ENCODE results near the gene MKNK1. TPM values are rescaled to one million over a fixed set of nuclear protein-coding genes. Genes with fewer than 3 reads are reported as not detected.
A peak's percentile ranks its signal among the peaks of the same experiment; 100 is the strongest.

Gene MKNK1
- total and polyA plus RNA-seq, 2 of the 8 experiments (the other 6 are each of a cell fraction or from before 2014, with no cell fraction given): 13.9 to 21.5 TPM

- Histone ChIP-seq H3K4me1 (replicated peaks in 1 of 4; ENCODE audit: control insufficient read depth in 3 of 4, insufficient read depth in 4 of 4, low read length in 3 of 4) (peaks cover 19 to 47% (median 29%) of the 10 kb centered on the region in 4 experiments), H3K9me3 (ENCODE audit: insufficient read depth in 2 of 2, low read depth in 1 of 2, low read length in 1 of 2) (no peaks in the 10 kb centered on the region), H4K8ac (ENCODE audit: extremely low read depth, insufficient read depth, low read length) (no peak overlapping the region), H3K36me3 (ENCODE audit: control insufficient read depth in 2 of 4, insufficient read depth in 4 of 4, low read length in 3 of 4) (no peaks in the 10 kb centered on the region), H3K56ac (replicated peaks; ENCODE audit: insufficient read length, low read depth, low read length) (no peak overlapping the region), H2BK120ac (replicated peaks; ENCODE audit: low read depth, low read length) (no peak overlapping the region), H3K79me1 (ENCODE audit: low read depth, low read length) (no peaks in the 10 kb centered on the region), H4K91ac (replicated peaks; ENCODE audit: insufficient read length, low read length) (no peak overlapping the region), H3K23me2 (ENCODE audit: low read depth, low read length) (no peaks in the 10 kb centered on the region), H3K18ac (ENCODE audit: extremely low read depth, low read length) (no peak overlapping the region), H3K9ac (replicated peaks in 1 of 4; ENCODE audit: extremely low read depth in 1 of 4, low read depth in 3 of 4, low read length in 3 of 4) (no peak overlapping the region), H3K4ac (replicated peaks; ENCODE audit: insufficient read length, low read depth, low read length) (no peak overlapping the region), H4K5ac (ENCODE audit: insufficient read length, low read depth, low read length) (no peak overlapping the region), H3K27ac (ENCODE audit: low read depth, low read length) (no peak overlapping the region), H2AK5ac (ENCODE audit: low read depth, low read length) (peak overlapping the region; percentile 83; the same call in 1 of the 2 replicates), H3K14ac (ENCODE audit: insufficient read length) (no peak overlapping the region), H2BK15ac (ENCODE audit: low read length) (peak overlapping the region; percentile 51; the same call in 1 of the 2 replicates), H2AFZ (ENCODE audit: low read length) (no peak overlapping the region), H3K27me3 (replicated peaks in 1 of 4; ENCODE audit: control insufficient read depth in 3 of 4, extremely low read depth in 1 of 4, insufficient read depth in 3 of 4, low read length in 3 of 4) (peaks cover 0 to 23% (median 9%) of the 10 kb centered on the region in 4 experiments; a peak in 4 of 7 replicates), H3K79me2 (ENCODE audit: control insufficient read depth in 1 of 2, insufficient read depth in 2 of 2, low read length in 2 of 2) (no peaks in the 10 kb centered on the region), H2BK20ac (ENCODE audit: low read length) (0 out of 2 replicates have a peak overlapping the region, but pooled peaks have one; percentile 40), H2BK5ac (ENCODE audit: low read depth, low read length) (no peak overlapping the region), H3K23ac (ENCODE audit: insufficient read length) (no peak overlapping the region), H2BK12ac (ENCODE audit: low read depth, low read length) (peak overlapping the region; percentile 2; the same call in 1 of the 2 replicates), H4K20me1 (replicated peaks in 1 of 2; ENCODE audit: control insufficient read depth in 1 of 2, insufficient read depth in 2 of 2, low read length in 2 of 2) (peaks cover 0 to 2% of the 10 kb centered on the region in 2 experiments), H3K4me2 (ENCODE audit: insufficient read depth in 1 of 2, low read depth in 2 of 2, low read length in 2 of 2) (no peak overlapping the region), H3K4me3 (ENCODE audit: extremely low read depth in 1 of 4, insufficient read depth in 2 of 4, low read depth in 3 of 4, low read length in 4 of 4) (no peak overlapping the region)
- DNase-seq (ENCODE audit: low read depth in 1 of 2, low spot score in 2 of 2): no peak
- no peak for FAIRE-seq
- ChIA-PET POLR2A (ENCODE audit: partially characterized antibody) (interaction anchor here (1.4 kb wide), 2 partner anchors 10 to 16 kb away, joined by 3 to 4 read pairs; no protein-coding TSS in a partner anchor), CTCF (ENCODE audit: partially characterized antibody) (interaction anchor here (0.6 to 18.9 kb wide), 10 partner anchors 9 to 760 kb away, joined by 3 to 287 read pairs (median 7); partner anchors contain the start of gene DMBX1)
- WGBS, 2 experiments (ENCODE audit: extremely low coverage in 1 of 2, insufficient coverage in 1 of 2, insufficient read length in 1 of 2, insufficient replicate concordance in 2 of 2, low coverage in 1 of 2, low lambda C conversion rate in 2 of 2, missing lambda C conversion rate in 1 of 2): 79% methylated on average over 6 of the region's 6 CpGs; no CpG with 5 or more reads in 1 of the 2 experiments
- TF ChIP-seq CBX5 (IDR thresholded peaks at IDR 0.05; ENCODE audit: low read depth, low read length) (no peak), SP2 (IDR thresholded peaks at IDR 0.05; ENCODE audit: low read length) (no peak), BRCA1 (IDR thresholded peaks at IDR 0.05; ENCODE audit: low read depth, low read length) (no peak), POLR2AphosphoS5 (IDR thresholded peaks at IDR 0.05; ENCODE audit: low read depth, low read length) (no peak), SUZ12 (IDR thresholded peaks at IDR 0.05; ENCODE audit: low read length) (no peak), YY1 (IDR thresholded peaks at IDR 0.05; ENCODE audit: low read depth, low read length) (no peak), FOSL1 (IDR thresholded peaks at IDR 0.05; ENCODE audit: insufficient read depth, low read depth, low read length) (no peak), USF2 (IDR thresholded peaks at IDR 0.05; ENCODE audit: low read length) (no peak), MAX (IDR thresholded peaks at IDR 0.05) (no peak), RXRA (IDR thresholded peaks at IDR 0.05; ENCODE audit: insufficient read depth, low read depth, low read length) (no peak), SP4 (IDR thresholded peaks at IDR 0.05; ENCODE audit: low read length) (no peak), CHD2 (IDR thresholded peaks at IDR 0.05; ENCODE audit: low read length) (no peak), MAFK (IDR thresholded peaks at IDR 0.05; ENCODE audit: low read depth, low read length) (no peak), CHD1 (IDR thresholded peaks at IDR 0.05; ENCODE audit: low read depth, low read length) (no peak)
Measured at GRCh38 chr1:46515576-46515975, 88.5 kb downstream of the MKNK1 start.

Data from H1 (cell line).